GM19351 (cell line): Measurements from ENCODE around the gene PTH.
A peak's percentile ranks its signal among the peaks of the same experiment; 100 is the strongest.

Experiments
- ATAC-seq: cut with Tn5 transposase; IDR thresholded peaks from one replicate; pipeline ENCODE4 v1.9.1; 2021; ENCODE audit warnings: mild to moderate bottlenecking, moderate library complexity; ENCODE audit not compliant: unreplicated experiment

PTH gene

GRCh38 chr11:13450832-13451397 is 44.9 kb downstream of the PTH start:
- ATAC-seq: peak; percentile 48

GRCh38 chr11:13449522-13449921 is 46.3 kb downstream of the PTH start:
- ATAC-seq: no peak

- no peak for ATAC-seq
Measured at GRCh38 chr11:13448876-13449275, 46.9 kb downstream of the PTH start.

GRCh38 chr11:13446444-13446843 is 49.4 kb downstream of the PTH start:
- ATAC-seq: no peak

GRCh38 chr11:13445588-13445987 is 50.2 kb downstream of the PTH start:
- ATAC-seq: no peak
